ENCODE data around the gene PITPNM3. TPM values are rescaled to one million over a fixed set of nuclear protein-coding genes. Genes with fewer than 3 reads are reported as not detected.

PITPNM3 gene
- total and polyA plus RNA-seq, 2 experiments from 2014 or later, result 1.5 to 2.0 TPM

- Histone ChIP-seq H4K20me1 (ENCODE audit: insufficient read depth, poor library complexity, severe bottlenecking) (no peaks in the 10 kb centered on the region), H2AFZ (no peak overlapping the region), H3K4me3 (no peak overlapping the region), H3K9me2 (replicated peaks; ENCODE audit: insufficient read depth) (no peaks in the 10 kb centered on the region), H3K79me2 (no peaks in the 10 kb centered on the region), H3K36me3 (replicated peaks; ENCODE audit: insufficient read depth, low read depth) (no peaks in the 10 kb centered on the region), H3K27ac (no peak overlapping the region), H3K9me3 (ENCODE audit: low read depth) (no peaks in the 10 kb centered on the region), H3K27me3 (no peaks in the 10 kb centered on the region), H3K4me1 (ENCODE audit: insufficient read depth) (no peaks in the 10 kb centered on the region), H3K4me2 (no peak overlapping the region)
- DNase-seq (ENCODE audit: low spot score), result no peak
- 75% methylated on average over 9 of the region's 9 CpGs for WGBS (ENCODE audit: low lambda C conversion rate, missing lambda C conversion rate)
- no peak for TF ChIP-seq EZH2 (IDR thresholded peaks at IDR 0.05; ENCODE audit: borderline replicate concordance)
- TF ChIP-seq CTCF (IDR thresholded peaks at IDR 0.05; ENCODE audit: poor library complexity), result no peak
- TF ChIP-seq EZH2phosphoT487 (IDR thresholded peaks at IDR 0.05; ENCODE audit: low read depth, severe bottlenecking, unreplicated experiment), result no peak
Measured at GRCh38 chr17:6510321-6510977, 45.9 kb downstream of the PITPNM3 start.

- no peaks in the 10 kb centered on the region for H3K27me3 ChIP-seq
- no peaks in the 10 kb centered on the region for H3K9me2 ChIP-seq (replicated peaks; ENCODE audit: insufficient read depth)
- H4K20me1 ChIP-seq (ENCODE audit: insufficient read depth, poor library complexity, severe bottlenecking), result no peaks in the 10 kb centered on the region
- no peak for DNase-seq (ENCODE audit: low spot score)
- no peak overlapping the region for H3K27ac ChIP-seq
- no peaks in the 10 kb centered on the region for H3K4me1 ChIP-seq (ENCODE audit: insufficient read depth)
- H3K9me3 ChIP-seq (ENCODE audit: low read depth), result no peaks in the 10 kb centered on the region
- 94% methylated on average over 4 of the region's 4 CpGs for WGBS (ENCODE audit: low lambda C conversion rate, missing lambda C conversion rate)
- H3K36me3 ChIP-seq (replicated peaks; ENCODE audit: insufficient read depth, low read depth), result no peaks in the 10 kb centered on the region
- H3K79me2 ChIP-seq, result no peaks in the 10 kb centered on the region
- no peak overlapping the region for H3K4me2 ChIP-seq
- TF ChIP-seq CTCF (IDR thresholded peaks at IDR 0.05; ENCODE audit: poor library complexity) (no peak), EZH2phosphoT487 (IDR thresholded peaks at IDR 0.05; ENCODE audit: low read depth, severe bottlenecking, unreplicated experiment) (no peak), EZH2 (IDR thresholded peaks at IDR 0.05; ENCODE audit: borderline replicate concordance) (no peak)
- H2AFZ ChIP-seq, result no peak overlapping the region
- no peak overlapping the region for H3K4me3 ChIP-seq
Measured at GRCh38 chr17:6509921-6510320, 46.4 kb downstream of the PITPNM3 start.

GRCh38 chr17:6509031-6509771 lies 47.2 kb downstream of the PITPNM3 start:
- Histone ChIP-seq H3K4me1 (ENCODE audit: insufficient read depth) (no peaks in the 10 kb centered on the region), H3K9me3 (ENCODE audit: low read depth) (no peaks in the 10 kb centered on the region), H3K36me3 (replicated peaks; ENCODE audit: insufficient read depth, low read depth) (no peaks in the 10 kb centered on the region), H2AFZ (no peak overlapping the region), H3K27me3 (no peaks in the 10 kb centered on the region), H3K4me3 (no peak overlapping the region), H3K79me2 (no peaks in the 10 kb centered on the region), H3K9me2 (replicated peaks; ENCODE audit: insufficient read depth) (no peaks in the 10 kb centered on the region), H3K27ac (no peak overlapping the region), H3K4me2 (no peak overlapping the region), H4K20me1 (ENCODE audit: insufficient read depth, poor library complexity, severe bottlenecking) (no peaks in the 10 kb centered on the region)
- TF ChIP-seq CTCF (IDR thresholded peaks at IDR 0.05; ENCODE audit: poor library complexity) (no peak), EZH2phosphoT487 (IDR thresholded peaks at IDR 0.05; ENCODE audit: low read depth, severe bottlenecking, unreplicated experiment) (no peak), EZH2 (IDR thresholded peaks at IDR 0.05; ENCODE audit: borderline replicate concordance) (no peak)
- WGBS (ENCODE audit: low lambda C conversion rate, missing lambda C conversion rate), result 82% methylated on average over 11 of the region's 11 CpGs
- DNase-seq (ENCODE audit: low spot score), result no peak

Measured in hepatocyte (in vitro differentiated cells).